Thymus (tissue), 14 donors: ENCODE measurements around the gene MAPRE3. TPM values are rescaled to one million over a fixed set of nuclear protein-coding genes. Genes with fewer than 3 reads are reported as not detected.
"Not testable (repeated sequence)": the region's sequence is repeated elsewhere in the genome, so short reads cannot be mapped to it uniquely, and the experiment has no call there.

Experiments used
- DNase-seq, 9 donors: peaks; one replicate each; pipeline ENCODE4 v3.0.0-alpha.2; 2013; ENCODE audit warnings: low spot score in 9 of 9, low read depth in 6 of 9, missing footprints in 1 of 9
- H3K27ac ChIP-seq, 2 donors: one replicate each; pipeline ENCODE4 v1.5.1; 2013; ENCODE audit warnings: control low read depth in 1 of 2, low read depth in 1 of 2, low read length in 1 of 2, mild to moderate bottlenecking in 1 of 2, moderate library complexity in 1 of 2
- H3K27me3 ChIP-seq, 2 donors: one replicate each; pipeline ENCODE4 v1.5.1; 2013; ENCODE audit warnings: low read length in 1 of 2; ENCODE audit not compliant: control insufficient read depth in 2 of 2, insufficient read depth in 1 of 2
- H3K36me3 ChIP-seq, 2 donors: one replicate each; pipeline ENCODE4 v1.5.1; 2013; ENCODE audit warnings: low read length in 1 of 2, mild to moderate bottlenecking in 1 of 2, moderate library complexity in 1 of 2; ENCODE audit not compliant: control insufficient read depth in 2 of 2, insufficient read depth in 2 of 2
- H3K4me1 ChIP-seq, 2 donors: one replicate each; pipeline ENCODE4 v1.5.1; 2013; ENCODE audit warnings: low read length in 2 of 2; ENCODE audit not compliant: control insufficient read depth in 2 of 2, insufficient read depth in 2 of 2
- H3K4me3 ChIP-seq, 2 donors: one replicate each; pipeline ENCODE4 v1.5.1; 2013; ENCODE audit warnings: low read length in 2 of 2, control low read depth in 1 of 2, mild to moderate bottlenecking in 1 of 2
- H3K9me3 ChIP-seq, 2 donors: one replicate each; pipeline ENCODE4 v1.5.1; 2013; ENCODE audit warnings: low read length in 1 of 2, mild to moderate bottlenecking in 1 of 2; ENCODE audit not compliant: control insufficient read depth in 2 of 2, insufficient read depth in 1 of 2
- whole genome bisulfite sequencing: extraction: QIAGEN DNeasy Blood & Tissue Kit; methylation state at CpG from one replicate; pipeline ENCODE4 v1.1.7; 2013; 5-methylcytosine and 5-hydroxymethylcytosine counted together
- long read RNA-seq, 10 donors: transcript quantifications; one replicate each; lab custom pipeline, GENCODE V29; 2026
- polyA plus RNA-seq: library from polyadenylated mRNA; stranded (reverse); fragments of 200-250 nt; gene quantifications from one replicate; pipeline ENCODE4 v1.2.3, GENCODE V29; 2013
- total RNA-seq: library from RNA; stranded (reverse); fragments of 120-200 nt; gene quantifications from one replicate; pipeline ENCODE4 v1.2.4, GENCODE V29; 2013
- donor health status: healthy.

MAPRE3 gene
- total RNA-seq (0.99 TPM), polyA plus RNA-seq (17.0 TPM)
- long read RNA-seq, donor 1, result 0 reads
- long read RNA-seq, donor 2, partial matches to known transcripts, result 0 of 3 reads
- long read RNA-seq, donor 2, other reads (novel, unspliced or antisense), result 0 of 3 reads
- long read RNA-seq, donor 3, partial matches to known transcripts, result 0 of 3 reads
- long read RNA-seq, donor 3, other reads (novel, unspliced or antisense), result 0 of 3 reads
- long read RNA-seq, donor 4, partial matches to known transcripts, result 0 of 1 reads
- long read RNA-seq, donor 4, other reads (novel, unspliced or antisense), result 0 of 1 reads
- long read RNA-seq, donor 5, partial matches to known transcripts, result 0 of 4 reads
- long read RNA-seq, donor 5, other reads (novel, unspliced or antisense), result 0 of 4 reads
- long read RNA-seq, donor 6, partial matches to known transcripts, result 0 of 4 reads
- long read RNA-seq, donor 6, other reads (novel, unspliced or antisense), result 0 of 4 reads
- long read RNA-seq, donor 7, result 0 reads
- long read RNA-seq, donor 8, partial matches to known transcripts, result 0 of 1 reads
- long read RNA-seq, donor 8, other reads (novel, unspliced or antisense), result 0 of 1 reads
- long read RNA-seq, donor 9, partial matches to known transcripts, result 0 of 1 reads
- long read RNA-seq, donor 9, other reads (novel, unspliced or antisense), result 0 of 1 reads
- long read RNA-seq, donor 10, partial matches to known transcripts, result 0 of 1 reads
- long read RNA-seq, donor 10, other reads (novel, unspliced or antisense), result 0 of 1 reads

- DNase-seq, result peak; percentile 27 to 77 (median 54)
- under 1% methylated on average over 69 of the region's 69 CpGs for WGBS
- Histone ChIP-seq H3K27ac (peak within 1 kb of the TSS in 1 of 2 donors; percentile 76), H3K27me3 (peaks cover 34 to 75% of the 10 kb centered on the region in 2 donors), H3K4me3 (peak within 1 kb of the TSS; percentile 31 to 63), H3K36me3 (no peaks in the 10 kb centered on the region), H3K4me1 (peaks cover 3 to 11% of the 10 kb centered on the region in 2 donors), H3K9me3 (no peaks in the 10 kb centered on the region)
Measured at GRCh38 chr2:26970244-26970927, at the start of gene MAPRE3. Gene MAPRE3, plus strand, starts transcription at chr2:26970637. Its CDS starts 51,582 bp downstream, at chr2:27022219.

GRCh38 chr2:26921323-26921722 lies 49.1 kb upstream of the MAPRE3 start:
- WGBS, result 89% methylated on average over 5 of the region's 5 CpGs

GRCh38 chr2:26922405-26923188 lies 47.8 kb upstream of the MAPRE3 start:
- H3K4me3 ChIP-seq, result no peak overlapping the region

More at GRCh38 chr2:26921323-26921722, 49.1 kb upstream of the MAPRE3 start:
- no peak overlapping the region for H3K4me3 ChIP-seq
- H3K36me3 ChIP-seq, result no peaks in the 10 kb centered on the region
- peaks cover 0 to 16% of the 10 kb centered on the region in 2 donors for H3K27me3 ChIP-seq
- H3K4me1 ChIP-seq, result no peaks in the 10 kb centered on the region
- no peak overlapping the region for H3K27ac ChIP-seq
- no peak for DNase-seq
- no peaks in the 10 kb centered on the region for H3K9me3 ChIP-seq

GRCh38 chr2:26923189-26923466 lies 47.3 kb upstream of the MAPRE3 start:
- H3K36me3 ChIP-seq, H3K4me3 ChIP-seq, DNase-seq, H3K4me1 ChIP-seq, H3K9me3 ChIP-seq, H3K27ac ChIP-seq: not testable (repeated sequence)
- peaks cover 0 to 16% of the 10 kb centered on the region in 2 donors for H3K27me3 ChIP-seq
- WGBS, result 91% methylated on average over 1 of the region's 1 CpG

More at GRCh38 chr2:26922405-26923188, 47.8 kb upstream of the MAPRE3 start:
- Histone ChIP-seq H3K27ac (no peak overlapping the region), H3K9me3 (no peaks in the 10 kb centered on the region), H3K27me3 (peaks cover 0 to 16% of the 10 kb centered on the region in 2 donors), H3K4me1 (no peaks in the 10 kb centered on the region), H3K36me3 (no peaks in the 10 kb centered on the region)
- 6% methylated on average over 8 of the region's 8 CpGs for WGBS
- DNase-seq, result peak in 7 of 9 donors; percentile 2 to 48 (median 13)

GRCh38 chr2:26924731-26925099 lies 45.7 kb upstream of the MAPRE3 start:
- 96% methylated on average over 14 of the region's 14 CpGs for WGBS

GRCh38 chr2:26925100-26925791 lies 45.2 kb upstream of the MAPRE3 start:
- Histone ChIP-seq H3K4me1 (no peaks in the 10 kb centered on the region), H3K9me3 (no peaks in the 10 kb centered on the region), H3K4me3 (no peak overlapping the region), H3K27ac (no peak overlapping the region), H3K27me3 (peaks cover 0 to 16% of the 10 kb centered on the region in 2 donors), H3K36me3 (no peaks in the 10 kb centered on the region)
- 87% methylated on average over 9 of the region's 9 CpGs for WGBS
- DNase-seq, result no peak

More at GRCh38 chr2:26924731-26925099, 45.7 kb upstream of the MAPRE3 start:
- no peak overlapping the region for H3K4me3 ChIP-seq
- H3K36me3 ChIP-seq, result no peaks in the 10 kb centered on the region
- peaks cover 0 to 16% of the 10 kb centered on the region in 2 donors for H3K27me3 ChIP-seq
- no peak overlapping the region for H3K27ac ChIP-seq
- no peak for DNase-seq
- no peaks in the 10 kb centered on the region for H3K4me1 ChIP-seq
- H3K9me3 ChIP-seq, result no peaks in the 10 kb centered on the region

- Histone ChIP-seq H3K9me3 (no peaks in the 10 kb centered on the region), H3K27me3 (peaks cover 0 to 7% of the 10 kb centered on the region in 2 donors), H3K27ac (no peak overlapping the region), H3K4me1 (no peaks in the 10 kb centered on the region), H3K4me3 (no peak overlapping the region), H3K36me3 (no peaks in the 10 kb centered on the region)
- 97% methylated on average over 9 of the region's 9 CpGs for WGBS
- no peak for DNase-seq
Measured at GRCh38 chr2:26927221-26927620, 43.2 kb upstream of the MAPRE3 start.

- 87% methylated on average over 11 of the region's 11 CpGs for WGBS
- peaks cover 0 to 10% of the 10 kb centered on the region in 2 donors for H3K27me3 ChIP-seq
Measured at GRCh38 chr2:26932974-26933373, 37.5 kb upstream of the MAPRE3 start.

More at GRCh38 chr2:26932974-26933373, 37.5 kb upstream of the MAPRE3 start:
- DNase-seq, result no peak
- Histone ChIP-seq H3K4me3 (no peak overlapping the region), H3K9me3 (no peaks in the 10 kb centered on the region), H3K36me3 (no peaks in the 10 kb centered on the region), H3K27ac (no peak overlapping the region), H3K4me1 (no peaks in the 10 kb centered on the region)
